ENCODE results near the gene CHMP4B. TPM values are rescaled to one million over a fixed set of nuclear protein-coding genes. Genes with fewer than 3 reads are reported as not detected.

Gene CHMP4B
- total RNA-seq, 1 experiment from 2014 or later, result 72.5 TPM

GRCh38 chr20:33874129-33874528 is 63.0 kb downstream of the CHMP4B start:
- ChIA-PET POLR2A (no interaction called here), CTCF (interaction anchor here (0.7 to 2.1 kb wide), 3 partner anchors 11 to 41 kb away, joined by 4 to 6 read pairs (median 5); no protein-coding TSS in a partner anchor)
- H3K9me3 Mint-ChIP-seq, result peaks cover 10% of the 10 kb centered on the region

GRCh38 chr20:33875055-33875454 is 63.9 kb downstream of the CHMP4B start:
- Mint-ChIP-seq H3K9me3 (peaks cover 14% of the 10 kb centered on the region), H3K27me3 (ENCODE audit: low read depth) (no peaks in the 10 kb centered on the region; the same call in 1 of the 2 replicates), H3K36me3 (no peaks in the 10 kb centered on the region), H3K4me3 (no peak overlapping the region), H3K27ac (no peak overlapping the region), H3K4me1 (peaks cover 5% of the 10 kb centered on the region; the same call in 1 of the 2 replicates)
- ATAC-seq (no peak), DNase-seq (ENCODE audit: low spot score) (no peak)
- TF ChIP-seq PREB (CRISPR knock-in tag; IDR thresholded peaks at IDR 0.05; ENCODE audit: borderline replicate concordance) (no peak), ZNF423 (CRISPR knock-in tag; IDR thresholded peaks at IDR 0.05) (no peak), TEAD4 (CRISPR knock-in tag; IDR thresholded peaks at IDR 0.05) (no peak), ZNF671 (CRISPR knock-in tag; IDR thresholded peaks at IDR 0.05) (no peak), RORB (CRISPR knock-in tag; IDR thresholded peaks at IDR 0.05) (no peak), IRF1 (CRISPR knock-in tag; IDR thresholded peaks at IDR 0.05) (no peak), TP53 (CRISPR knock-in tag; IDR thresholded peaks at IDR 0.05) (no peak), ESRRA (CRISPR knock-in tag; IDR thresholded peaks at IDR 0.05; ENCODE audit: borderline replicate concordance) (no peak), RELA (CRISPR knock-in tag; IDR thresholded peaks at IDR 0.05; ENCODE audit: borderline replicate concordance) (no peak), SOX15 (CRISPR knock-in tag; IDR thresholded peaks at IDR 0.05) (no peak), ERG (CRISPR knock-in tag; IDR thresholded peaks at IDR 0.05) (no peak), USF1 (CRISPR knock-in tag; IDR thresholded peaks at IDR 0.05) (no peak), TEAD1 (CRISPR knock-in tag; IDR thresholded peaks at IDR 0.05) (no peak), NFYB (CRISPR knock-in tag; conservative IDR thresholded peaks at IDR 0.05; ENCODE audit: low read depth) (no peak), JAZF1 (CRISPR knock-in tag; IDR thresholded peaks at IDR 0.05) (no peak), AR (CRISPR knock-in tag; IDR thresholded peaks at IDR 0.05) (no peak)
- ChIA-PET CTCF (interaction anchor here (2.1 kb wide), 1 partner anchor 40 kb away, joined by 6 read pairs; no protein-coding TSS in a partner anchor), POLR2A (no interaction called here)

More at GRCh38 chr20:33874129-33874528, 63.0 kb downstream of the CHMP4B start:
- ATAC-seq (no peak), DNase-seq (ENCODE audit: low spot score) (no peak)
- H3K36me3 Mint-ChIP-seq, result no peaks in the 10 kb centered on the region
- H3K27me3 Mint-ChIP-seq (ENCODE audit: low read depth), result no peaks in the 10 kb centered on the region
- TF ChIP-seq MYBL2 (CRISPR knock-in tag; IDR thresholded peaks at IDR 0.05) (no peak), ATF1 (CRISPR knock-in tag; IDR thresholded peaks at IDR 0.05) (no peak), CTCF (IDR thresholded peaks at IDR 0.05) (no peak), GRHL2 (CRISPR knock-in tag; IDR thresholded peaks at IDR 0.05; ENCODE audit: insufficient replicate concordance, severe bottlenecking) (no peak), ZSCAN18 (CRISPR knock-in tag; IDR thresholded peaks at IDR 0.05) (no peak), TEAD1 (CRISPR knock-in tag; IDR thresholded peaks at IDR 0.05) (no peak), FOXP1 (CRISPR knock-in tag; IDR thresholded peaks at IDR 0.05; ENCODE audit: borderline replicate concordance) (no peak), SP1 (CRISPR knock-in tag; conservative IDR thresholded peaks at IDR 0.05) (no peak), SMAD3 (CRISPR knock-in tag; IDR thresholded peaks at IDR 0.05; ENCODE audit: borderline replicate concordance) (no peak)
- H3K4me1 Mint-ChIP-seq, result peaks cover 9% of the 10 kb centered on the region
- H3K27ac Mint-ChIP-seq, result no peak overlapping the region
- no peak overlapping the region for H3K4me3 Mint-ChIP-seq
